ENCODE measurements around the gene ACSL5. TPM values are rescaled to one million over a fixed set of nuclear protein-coding genes. Genes with fewer than 3 reads are reported as not detected.

Gene ACSL5
- total and polyA plus RNA-seq, 2 of the 8 experiments (the other 6 are each of a cell fraction or from before 2014, with no cell fraction given) = not detected

- H3K4me1 ChIP-seq (replicated peaks in 1 of 4; ENCODE audit: control insufficient read depth in 3 of 4, insufficient read depth in 4 of 4, low read length in 3 of 4) = no peaks in the 10 kb centered on the region
- no peak overlapping the region for H2BK120ac ChIP-seq (replicated peaks; ENCODE audit: low read depth, low read length)
- H4K20me1 ChIP-seq (replicated peaks in 1 of 2; ENCODE audit: control insufficient read depth in 1 of 2, insufficient read depth in 2 of 2, low read length in 2 of 2) = no peaks in the 10 kb centered on the region
- no peak overlapping the region for H2AK5ac ChIP-seq (ENCODE audit: low read depth, low read length)
- DNase-seq (ENCODE audit: low read depth in 1 of 2, low spot score in 2 of 2) = no peak
- TF ChIP-seq RFX5 (IDR thresholded peaks at IDR 0.05; ENCODE audit: borderline replicate concordance, low read depth, low read length) (no peak), CEBPB (IDR thresholded peaks at IDR 0.05; ENCODE audit: low read depth, low read length) (no peak), PHF8 (conservative IDR thresholded peaks at IDR 0.05; ENCODE audit: low read depth, low read length) (no peak)
- peaks cover 3 to 60% (median 20%) of the 10 kb centered on the region in 4 experiments; a peak in 7 of 8 replicates for H3K36me3 ChIP-seq (ENCODE audit: control insufficient read depth in 2 of 4, insufficient read depth in 4 of 4, low read length in 3 of 4)
- H2AFZ ChIP-seq (ENCODE audit: low read length) = no peak overlapping the region
- no peak overlapping the region for H2BK20ac ChIP-seq (ENCODE audit: low read length)
- ChIA-PET CTCF (ENCODE audit: partially characterized antibody) (no interaction called here), POLR2A (ENCODE audit: partially characterized antibody) (no interaction called here)
- no peaks in the 10 kb centered on the region; the same call in 1 of the 2 replicates for H3K23me2 ChIP-seq (ENCODE audit: low read depth, low read length)
- no peak overlapping the region for H2BK12ac ChIP-seq (ENCODE audit: low read depth, low read length)
- H3K23ac ChIP-seq (ENCODE audit: insufficient read length) = no peak overlapping the region
- H3K27ac ChIP-seq (ENCODE audit: low read depth, low read length) = no peak overlapping the region
- peak overlapping the region in 1 of 4 experiments; percentile 43; a peak in 1 of 7 replicates for H3K9ac ChIP-seq (replicated peaks in 1 of 4; ENCODE audit: extremely low read depth in 1 of 4, low read depth in 3 of 4, low read length in 3 of 4)
- H3K56ac ChIP-seq (replicated peaks; ENCODE audit: insufficient read length, low read depth, low read length) = no peak overlapping the region
- H3K79me1 ChIP-seq (ENCODE audit: low read depth, low read length) = no peaks in the 10 kb centered on the region
- no peak overlapping the region for H3K14ac ChIP-seq (ENCODE audit: insufficient read length)
- H3K4me2 ChIP-seq (ENCODE audit: insufficient read depth in 1 of 2, low read depth in 2 of 2, low read length in 2 of 2) = no peak overlapping the region
- H3K4ac ChIP-seq (replicated peaks; ENCODE audit: insufficient read length, low read depth, low read length) = no peak overlapping the region
- no peak overlapping the region for H2BK5ac ChIP-seq (ENCODE audit: low read depth, low read length)
- H3K9me3 ChIP-seq (ENCODE audit: insufficient read depth in 2 of 2, low read depth in 1 of 2, low read length in 1 of 2) = no peaks in the 10 kb centered on the region
- no peaks in the 10 kb centered on the region for H3K79me2 ChIP-seq (ENCODE audit: control insufficient read depth in 1 of 2, insufficient read depth in 2 of 2, low read length in 2 of 2)
- no peak overlapping the region for H3K18ac ChIP-seq (ENCODE audit: extremely low read depth, low read length)
- FAIRE-seq = no peak
- H3K4me3 ChIP-seq (ENCODE audit: extremely low read depth in 1 of 4, insufficient read depth in 2 of 4, low read depth in 3 of 4, low read length in 4 of 4) = no peak overlapping the region
- H4K5ac ChIP-seq (ENCODE audit: insufficient read length, low read depth, low read length) = no peak overlapping the region
- H4K91ac ChIP-seq (replicated peaks; ENCODE audit: insufficient read length, low read length) = no peak overlapping the region
- 93% methylated on average over 4 of the region's 4 CpGs; no CpG with 5 or more reads in 1 of the 2 experiments for WGBS, 2 experiments (ENCODE audit: extremely low coverage in 1 of 2, insufficient coverage in 1 of 2, insufficient read length in 1 of 2, insufficient replicate concordance in 2 of 2, low coverage in 1 of 2, low lambda C conversion rate in 2 of 2, missing lambda C conversion rate in 1 of 2)
- H4K8ac ChIP-seq (ENCODE audit: extremely low read depth, insufficient read depth, low read length) = no peak overlapping the region
- no peaks in the 10 kb centered on the region for H3K27me3 ChIP-seq (replicated peaks in 1 of 4; ENCODE audit: control insufficient read depth in 3 of 4, extremely low read depth in 1 of 4, insufficient read depth in 3 of 4, low read length in 3 of 4)
- no peak overlapping the region for H2BK15ac ChIP-seq (ENCODE audit: low read length)
Observed at GRCh38 chr10:112438356-112438755, 64.4 kb downstream of the ACSL5 start.
